HAP-1 (cell line): Measurements from ENCODE around the gene CMTM7.
"Not testable (repeated sequence)": the region's sequence is repeated elsewhere in the genome, so short reads cannot be mapped to it uniquely, and the experiment has no call there.

Experiments used
- DNase-seq, 2 experiments: peaks; one replicate each; pipeline ENCODE4 v3.0.0-alpha.2; 2016 to 2020; ENCODE audit warnings: low spot score in 2 of 2
- H3K27me3 ChIP-seq: fragments of 250-450 bp; sonication (Bioruptor Pico); 2 replicates; pipeline ENCODE4 v1.5.1; 2020; ENCODE audit warnings: low read depth, mild to moderate bottlenecking, moderate library complexity
- H3K36me3 ChIP-seq: fragments of 250-450 bp; sonication (Bioruptor Pico); replicated peaks from 2 replicates; pipeline ENCODE4 v1.5.1; 2020; ENCODE audit warnings: mild to moderate bottlenecking
- H3K4me1 ChIP-seq: fragments of 250-450 bp; sonication (Bioruptor Pico); 2 replicates; pipeline ENCODE4 v1.5.1; 2020; ENCODE audit warnings: mild to moderate bottlenecking
- H3K4me3 ChIP-seq: fragments of 250-450 bp; sonication (Bioruptor Pico); 2 replicates; pipeline ENCODE4 v1.5.1; 2020; ENCODE audit warnings: mild to moderate bottlenecking, moderate library complexity
- H3K9me3 ChIP-seq: fragments of 250-450 bp; sonication (Bioruptor Pico); 2 replicates; pipeline ENCODE4 v1.5.1; 2020; ENCODE audit warnings: mild to moderate bottlenecking, moderate library complexity
- in situ Hi-C: fragments of 300-500 bp; cut with MboI; formaldehyde crosslinking; loops from 3 replicates; pipeline ENCODE4 v1.14.3; 2020; ENCODE audit warnings: low sequenced_read_pairs, inconsistent platforms, mixed read lengths

The CMTM7 gene

DNA sequence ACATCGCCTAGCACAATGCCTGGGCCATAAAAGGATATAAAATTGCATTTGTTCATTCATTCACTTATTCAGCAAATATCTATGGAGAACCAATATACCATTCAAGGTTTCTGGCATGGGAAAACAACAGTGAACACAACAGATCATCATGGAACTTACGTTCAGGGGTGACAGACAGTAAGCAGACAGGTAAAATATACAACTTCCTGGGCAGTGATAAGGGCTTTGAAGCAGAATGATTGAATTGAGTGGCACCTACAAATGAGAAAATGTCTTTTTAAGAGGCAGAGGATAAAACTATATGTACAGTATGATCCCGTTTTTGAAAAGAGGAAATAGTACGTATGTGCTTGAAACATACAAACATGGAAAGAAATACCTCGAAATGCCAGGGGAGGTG, 39.2 kb downstream of the CMTM7 start:
- in situ Hi-C loops = no loop called here
- Histone ChIP-seq H3K4me3 (no peak overlapping the region), H3K36me3 (no peaks in the 10 kb centered on the region), H3K27me3 (no peaks in the 10 kb centered on the region), H3K4me1 (no peaks in the 10 kb centered on the region), H3K9me3 (no peaks in the 10 kb centered on the region)
- no peak for DNase-seq

DNA sequence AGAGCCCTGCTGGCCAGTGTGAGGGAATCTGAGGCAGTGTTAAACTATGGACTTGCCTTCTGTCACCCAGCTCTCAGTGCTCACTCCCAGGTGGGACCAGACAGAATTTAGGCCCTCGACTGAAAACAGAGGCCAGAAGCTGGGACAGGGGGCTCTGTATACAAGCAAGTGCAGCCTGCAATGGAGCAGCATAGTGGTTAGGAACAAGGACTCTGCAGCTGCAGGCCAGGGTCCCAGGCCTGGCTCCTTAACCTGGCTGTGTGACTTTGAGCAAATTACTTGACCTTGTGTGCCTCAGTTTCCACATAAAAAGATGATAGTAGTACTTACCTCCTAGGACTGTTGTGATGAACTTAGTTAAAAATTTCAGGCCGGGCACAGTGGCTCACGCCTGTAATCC, 39.8 kb downstream of the CMTM7 start:
- in situ Hi-C loops = no loop called here
- no peaks in the 10 kb centered on the region for H3K9me3 ChIP-seq
- H3K27me3 ChIP-seq = no peaks in the 10 kb centered on the region
- no peaks in the 10 kb centered on the region for H3K4me1 ChIP-seq
- H3K36me3 ChIP-seq = no peaks in the 10 kb centered on the region
- no peak for DNase-seq
- H3K4me3 ChIP-seq = no peak overlapping the region

DNA sequence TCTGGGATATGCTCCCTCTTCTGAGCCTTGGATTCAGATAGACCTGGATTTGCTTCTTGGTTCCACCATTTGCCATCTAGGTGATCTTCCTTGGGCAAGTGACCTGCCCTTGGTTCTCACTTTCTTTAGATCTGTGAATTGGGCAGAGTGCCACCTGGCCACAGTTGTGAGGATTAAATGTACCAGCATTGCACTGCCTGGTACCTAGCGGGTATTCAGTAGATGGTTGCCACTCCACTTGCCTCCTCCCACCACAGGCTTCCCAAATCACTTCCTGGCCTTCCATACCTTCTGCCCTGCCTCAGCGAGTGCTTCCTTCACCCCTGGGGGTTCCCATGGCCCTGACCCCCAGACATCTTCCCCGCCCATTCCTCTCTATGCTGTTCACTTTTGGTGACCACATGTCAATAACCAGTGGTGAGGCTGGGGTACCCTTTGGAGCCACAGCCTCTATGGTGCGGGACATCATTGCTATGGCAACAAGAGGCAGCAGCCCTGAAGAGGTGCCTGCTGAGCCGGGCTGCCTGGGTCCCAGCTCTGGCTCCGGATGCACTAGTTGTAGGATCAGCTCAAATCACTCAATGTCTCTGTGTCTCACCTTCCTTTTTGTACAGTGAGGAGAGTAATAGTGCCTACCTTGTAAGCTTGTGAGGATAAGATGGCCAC, 40.5 kb downstream of the CMTM7 start:
- Histone ChIP-seq H3K27me3 (no peaks in the 10 kb centered on the region), H3K4me3 (no peak overlapping the region), H3K36me3 (no peaks in the 10 kb centered on the region), H3K4me1 (no peaks in the 10 kb centered on the region), H3K9me3 (no peaks in the 10 kb centered on the region)
- in situ Hi-C loops = no loop called here
- no peak for DNase-seq

DNA sequence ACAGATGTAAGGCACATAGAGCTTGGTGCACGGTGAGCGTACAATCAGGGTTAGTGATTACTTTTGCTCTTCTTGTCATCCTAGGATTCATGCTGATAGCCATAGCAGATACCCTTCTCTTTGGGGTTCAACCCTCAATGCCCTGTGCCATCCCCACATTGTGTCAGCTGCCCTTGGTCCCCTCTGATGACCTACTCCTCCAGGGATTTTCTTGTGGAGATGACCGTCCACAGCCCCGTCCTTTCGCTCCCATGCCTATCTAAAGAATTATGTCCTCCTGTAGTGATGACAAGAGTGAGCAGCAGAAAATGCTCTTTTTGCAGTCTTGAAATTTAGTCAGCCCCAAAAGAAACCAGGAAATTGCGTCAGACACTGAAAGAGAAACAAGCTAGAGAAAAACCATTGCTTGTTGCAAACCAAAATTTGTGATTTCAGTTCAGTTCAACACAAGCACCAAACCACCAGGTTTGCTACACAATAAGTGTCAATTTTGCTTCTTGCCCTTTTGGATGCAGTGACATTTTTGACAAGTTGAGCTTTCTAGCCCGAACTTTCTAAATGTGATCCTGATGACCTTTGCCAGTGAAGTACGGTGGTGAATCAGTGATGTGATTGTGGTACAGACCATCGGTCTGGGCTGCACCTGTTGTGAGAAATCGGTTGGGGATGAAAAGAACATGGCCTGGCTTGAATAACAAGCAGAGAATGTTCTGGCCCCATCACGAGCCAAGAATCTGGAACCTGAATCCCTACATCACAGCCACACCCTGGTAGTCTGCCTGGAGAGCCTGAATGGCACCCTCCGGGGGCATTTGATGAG, 41.3 kb downstream of the CMTM7 start:
- H3K4me3 ChIP-seq = no peak overlapping the region
- H3K9me3 ChIP-seq = no peaks in the 10 kb centered on the region
- no peaks in the 10 kb centered on the region for H3K4me1 ChIP-seq
- no peaks in the 10 kb centered on the region for H3K27me3 ChIP-seq
- DNase-seq = no peak
- H3K36me3 ChIP-seq = no peaks in the 10 kb centered on the region
- in situ Hi-C loops = no loop called here

DNA sequence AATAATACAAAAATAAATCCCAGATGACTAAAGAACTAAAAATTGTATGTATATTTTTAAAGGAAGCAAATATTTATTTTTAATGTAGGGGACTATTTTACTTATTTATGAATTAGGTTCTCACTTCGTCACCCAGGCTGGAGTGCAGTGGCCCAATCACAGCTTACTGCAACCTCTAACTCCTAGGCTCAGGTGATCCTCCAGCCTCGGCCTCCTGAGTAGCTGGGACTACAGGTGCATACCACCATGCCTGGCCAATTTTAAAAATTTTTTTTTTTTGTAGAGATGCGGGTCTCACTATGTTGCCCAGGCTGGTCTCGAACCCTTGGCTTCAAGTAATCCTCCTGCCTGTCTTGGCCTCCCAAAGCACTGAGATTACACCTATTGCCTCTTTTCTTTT, 42.6 kb downstream of the CMTM7 start:
- Histone ChIP-seq H3K9me3 (no peaks in the 10 kb centered on the region), H3K4me3 (no peak overlapping the region), H3K27me3 (no peaks in the 10 kb centered on the region), H3K4me1 (no peaks in the 10 kb centered on the region), H3K36me3 (no peaks in the 10 kb centered on the region)
- in situ Hi-C loops = no loop called here
- DNase-seq = no peak

DNA sequence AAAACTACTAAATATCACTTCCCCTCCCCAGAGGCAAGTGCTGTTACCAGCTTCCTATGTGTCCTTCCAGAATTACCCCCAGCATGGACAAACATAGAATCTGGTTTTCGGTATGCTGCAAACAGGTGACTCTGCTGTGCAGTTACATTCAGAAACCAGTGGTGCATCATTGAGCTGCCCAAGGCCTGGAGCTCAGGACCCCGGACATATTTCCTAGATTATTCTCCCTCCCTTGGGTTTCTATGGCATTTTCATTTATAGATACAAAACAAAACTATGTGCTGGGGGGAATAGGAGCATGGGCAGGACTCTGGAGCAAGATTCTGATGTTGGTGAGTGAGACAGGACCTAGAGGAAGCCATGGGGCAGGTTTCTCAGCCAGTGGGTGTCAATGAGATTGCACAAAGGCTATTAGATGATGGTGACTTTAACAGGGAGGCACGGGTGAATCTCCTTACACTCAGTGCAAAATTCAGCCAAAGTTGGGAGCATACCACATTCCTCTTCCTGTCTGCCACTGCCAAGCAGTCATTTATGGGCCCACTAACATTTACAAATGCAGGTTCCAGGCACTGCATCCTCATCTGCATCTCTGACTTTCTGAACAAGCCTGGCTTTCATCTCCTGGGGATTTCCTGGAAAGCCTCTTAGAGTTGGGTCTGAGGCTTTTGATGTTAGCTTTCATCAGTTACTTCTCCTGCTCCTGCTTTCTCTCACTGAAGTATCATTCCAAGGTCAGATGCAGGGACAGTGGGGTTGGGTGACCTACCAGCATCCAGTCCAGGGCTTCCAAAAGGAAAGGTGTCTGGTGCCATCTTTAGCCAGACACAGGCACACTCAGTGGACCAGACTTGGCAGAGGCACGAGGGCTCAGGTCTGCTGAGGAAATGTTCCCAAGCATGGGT, 44.5 kb downstream of the CMTM7 start:
- peaks cover 6% of the 10 kb centered on the region for H3K4me1 ChIP-seq
- no peaks in the 10 kb centered on the region for H3K9me3 ChIP-seq
- H3K27me3 ChIP-seq = no peaks in the 10 kb centered on the region
- no peak for DNase-seq
- no peak overlapping the region for H3K4me3 ChIP-seq
- in situ Hi-C loops = no loop called here
- no peaks in the 10 kb centered on the region for H3K36me3 ChIP-seq

DNA sequence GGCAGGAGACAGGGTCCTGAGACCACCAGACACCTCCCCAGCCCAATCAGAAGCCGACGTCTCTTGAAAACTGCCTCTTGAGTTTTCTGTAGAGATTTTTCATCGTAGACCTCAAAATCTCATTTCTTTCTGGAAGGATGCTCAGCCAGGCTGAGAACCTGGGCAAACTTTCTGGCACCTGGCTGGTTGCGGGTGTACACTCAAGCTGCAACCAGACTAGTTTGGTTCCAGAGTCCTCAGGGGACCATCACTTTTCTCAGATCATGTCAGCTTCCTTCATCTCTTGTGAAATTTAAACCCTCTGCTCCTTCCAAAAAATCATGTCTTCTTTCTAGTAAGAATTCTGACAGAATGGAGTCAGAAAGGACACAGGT, 45.1 kb downstream of the CMTM7 start:
- Histone ChIP-seq H3K27me3 (no peaks in the 10 kb centered on the region), H3K9me3 (no peaks in the 10 kb centered on the region), H3K4me3 (no peak overlapping the region), H3K4me1 (peaks cover 6% of the 10 kb centered on the region), H3K36me3 (no peaks in the 10 kb centered on the region)
- DNase-seq = no peak
- in situ Hi-C loops = no loop called here

DNA sequence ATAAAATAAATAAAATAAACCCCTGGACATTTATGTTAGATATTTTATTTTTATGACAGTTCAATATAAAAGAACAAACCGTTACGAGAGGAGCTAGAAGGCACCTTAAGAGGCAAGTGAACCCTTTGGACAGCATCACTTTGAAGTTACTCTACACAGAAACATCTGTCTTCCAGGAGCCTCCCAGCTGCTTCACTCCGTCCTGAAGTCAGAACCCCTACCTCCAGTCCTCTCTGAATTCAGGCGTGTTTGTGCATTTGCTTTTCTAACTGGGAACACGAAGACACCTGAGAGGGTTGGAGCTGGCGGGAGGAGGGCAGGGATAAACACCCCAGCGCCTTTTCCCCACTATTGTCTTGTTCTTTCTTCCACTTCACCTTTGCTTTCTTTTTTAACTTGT, 46.2 kb downstream of the CMTM7 start:
- no peak for DNase-seq
- peaks cover 6% of the 10 kb centered on the region for H3K4me1 ChIP-seq
- H3K27me3 ChIP-seq = no peaks in the 10 kb centered on the region
- H3K36me3 ChIP-seq = no peaks in the 10 kb centered on the region
- H3K4me3 ChIP-seq = no peak overlapping the region
- H3K9me3 ChIP-seq = no peaks in the 10 kb centered on the region
- in situ Hi-C loops = no loop called here

DNA sequence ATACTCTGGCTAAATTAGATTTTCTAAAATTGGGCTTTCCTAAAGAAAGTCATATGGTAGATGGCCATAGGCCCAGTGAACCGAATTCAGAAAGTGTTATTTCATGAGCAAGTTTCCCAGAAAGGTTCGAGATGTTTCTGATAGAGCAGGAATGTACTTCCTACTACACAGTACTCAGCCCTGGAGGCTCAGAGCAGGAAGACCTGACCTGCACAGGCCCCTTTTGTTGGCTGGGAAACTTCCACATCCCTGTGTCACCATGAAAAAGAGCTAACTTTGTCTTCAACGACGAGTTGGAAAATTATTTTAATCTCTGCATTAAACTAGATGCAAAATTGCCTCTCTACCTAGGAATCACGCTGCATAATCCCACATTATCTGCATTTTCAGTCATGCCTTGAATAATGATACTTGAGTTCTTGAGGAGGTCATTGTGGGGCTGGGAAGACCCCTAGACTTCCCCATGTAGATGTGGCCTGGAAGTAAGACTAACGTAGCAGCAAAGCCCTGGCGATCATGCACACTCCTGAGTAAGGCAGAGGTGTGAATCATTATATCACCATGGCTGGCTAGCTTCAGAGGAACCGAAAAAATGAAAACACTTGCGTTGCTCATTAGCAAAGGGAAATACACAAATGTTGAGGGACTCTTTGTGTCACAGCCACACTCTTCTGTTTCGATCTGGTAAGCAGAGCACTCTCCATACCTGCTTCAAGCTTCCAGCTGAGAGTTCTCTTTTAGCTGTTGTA, 47.1 kb downstream of the CMTM7 start:
- Histone ChIP-seq H3K36me3 (no peaks in the 10 kb centered on the region), H3K4me3 (no peak overlapping the region), H3K27me3 (no peaks in the 10 kb centered on the region), H3K4me1 (peaks cover 6% of the 10 kb centered on the region), H3K9me3 (no peaks in the 10 kb centered on the region)
- in situ Hi-C loops = no loop called here
- DNase-seq = no peak

DNA sequence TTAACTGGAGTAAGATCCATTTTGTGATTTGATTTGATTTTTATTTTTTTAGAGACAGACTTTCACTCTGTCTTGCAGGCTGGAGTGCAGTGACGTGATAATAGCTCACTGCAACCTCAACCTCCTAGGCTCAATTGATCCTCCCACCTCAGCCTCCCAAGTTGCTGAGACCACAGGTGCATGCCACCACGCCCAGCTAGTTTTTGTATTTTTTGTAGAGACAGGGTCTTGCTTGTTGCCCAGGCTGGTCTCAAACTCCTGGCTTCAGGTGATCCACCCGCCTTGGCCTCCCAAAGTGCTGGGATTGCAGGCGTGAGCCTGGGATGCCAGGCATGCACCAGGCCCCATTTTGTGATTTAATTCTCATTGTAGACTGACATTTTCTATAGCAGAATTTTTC, 47.8 kb downstream of the CMTM7 start:
- H3K4me1 ChIP-seq, DNase-seq, H3K4me3 ChIP-seq, H3K36me3 ChIP-seq, H3K27me3 ChIP-seq, in situ Hi-C loops, H3K9me3 ChIP-seq: not testable (repeated sequence)

DNA sequence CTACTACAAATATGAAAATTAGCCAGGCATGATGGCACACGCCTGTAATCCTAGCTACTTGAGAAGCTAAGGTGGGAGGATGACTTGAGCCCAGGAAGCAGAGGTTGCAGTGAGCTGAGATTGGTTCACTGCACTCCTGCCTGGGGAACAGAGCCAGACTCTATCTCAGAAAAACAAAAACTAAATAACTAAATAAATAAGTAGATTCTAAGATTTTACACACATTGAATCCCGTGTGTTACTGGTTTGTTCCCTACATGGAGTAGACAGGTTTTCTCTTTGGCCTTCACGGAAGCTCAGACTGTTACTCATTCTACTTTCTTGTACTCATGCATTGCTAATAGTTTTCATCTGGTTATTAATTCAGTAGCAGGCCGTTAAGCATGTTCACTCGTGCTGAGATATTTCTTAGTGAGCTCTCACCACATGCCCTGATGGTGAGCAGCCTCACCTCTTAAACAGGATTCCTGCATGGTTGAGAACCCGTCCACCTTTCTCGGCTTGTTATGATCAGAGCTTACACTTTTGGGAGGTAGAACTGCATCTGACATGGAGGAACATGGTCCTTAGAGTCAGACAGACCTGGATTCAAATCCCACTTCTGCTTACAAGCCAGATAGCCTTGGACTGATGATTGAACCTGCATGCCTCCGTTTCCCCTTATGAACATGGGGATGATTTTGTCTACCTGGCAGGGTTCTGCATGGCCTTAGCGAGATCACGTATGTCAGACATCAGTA, 49.1 kb downstream of the CMTM7 start:
- in situ Hi-C loops = no loop called here
- Histone ChIP-seq H3K4me1 (peaks cover 6% of the 10 kb centered on the region), H3K36me3 (no peaks in the 10 kb centered on the region), H3K4me3 (no peak overlapping the region), H3K27me3 (no peaks in the 10 kb centered on the region), H3K9me3 (no peaks in the 10 kb centered on the region)
- DNase-seq = no peak

DNA sequence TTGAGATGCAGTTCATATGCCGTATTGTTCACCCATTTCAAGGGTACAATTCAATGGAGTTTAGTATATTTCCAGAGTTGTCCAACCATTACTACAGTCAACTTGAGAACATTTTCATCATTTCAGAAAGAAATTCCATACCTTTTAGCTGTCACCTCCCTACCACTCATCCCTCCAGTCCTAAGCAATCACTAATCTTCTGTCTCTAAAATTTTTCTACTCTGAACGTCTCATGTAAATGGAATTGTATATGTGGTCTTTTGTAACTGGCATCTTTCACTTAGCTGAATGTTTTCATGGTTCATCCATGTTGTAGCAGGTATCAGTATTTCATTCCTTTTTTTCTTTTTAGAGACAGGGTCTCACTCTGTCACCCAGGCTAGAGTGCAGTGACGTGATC, 51.1 kb downstream of the CMTM7 start:
- Histone ChIP-seq H3K4me1 (peaks cover 17% of the 10 kb centered on the region), H3K27me3 (no peaks in the 10 kb centered on the region), H3K36me3 (no peaks in the 10 kb centered on the region), H3K4me3 (no peak overlapping the region), H3K9me3 (no peaks in the 10 kb centered on the region)
- DNase-seq = no peak
- in situ Hi-C loops = no loop called here

DNA sequence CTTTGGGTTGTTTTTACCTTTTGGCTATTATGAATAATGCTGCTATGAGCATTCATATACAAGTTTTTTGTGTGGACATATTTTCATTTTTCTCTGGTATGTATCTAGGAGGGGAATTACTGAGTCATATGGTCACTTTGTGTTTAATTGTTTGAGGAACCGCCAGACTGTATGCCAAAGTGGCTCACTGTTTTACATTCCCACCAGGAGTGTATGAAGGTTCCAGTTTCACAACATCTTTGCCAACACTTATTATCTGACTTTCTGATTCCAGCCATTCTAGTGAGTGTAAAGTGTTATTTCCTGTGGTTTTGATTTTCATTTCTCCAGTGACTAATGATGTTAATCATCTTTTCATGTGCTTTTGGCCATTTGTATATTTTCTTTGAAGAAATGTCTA, 51.8 kb downstream of the CMTM7 start:
- DNase-seq = no peak

More for the DNA sequence above, 51.8 kb downstream of the CMTM7 start:
- no peaks in the 10 kb centered on the region for H3K27me3 ChIP-seq
- H3K9me3 ChIP-seq = no peaks in the 10 kb centered on the region
- H3K4me3 ChIP-seq = no peak overlapping the region
- in situ Hi-C loops = no loop called here
- H3K4me1 ChIP-seq = peaks cover 20% of the 10 kb centered on the region
- no peaks in the 10 kb centered on the region for H3K36me3 ChIP-seq
